HepG2 (cell line): ENCODE data around the gene CST11. TPM values are rescaled to one million over a fixed set of nuclear protein-coding genes. Genes with fewer than 3 reads are reported as not detected.

Experiments used
- ATAD3A ChIP-seq: sonication (generic); formaldehyde crosslinking; IDR thresholded peaks from 2 replicates; pipeline ENCODE4 v1.4.0; 2020; ENCODE audit warnings: missing genetic modification reagents
- BCL6 ChIP-seq: IDR thresholded peaks from 2 replicates; pipeline ENCODE4 v1.6.1; 2016; ENCODE audit warnings: missing genetic modification reagents, missing compliant biosample characterization
- FOXP1 ChIP-seq, 2 experiments: fragments of 450-650 bp in 1 of 2; IDR thresholded peaks; 2 replicates each; pipeline ENCODE4 v1.6.1; 2017 to 2018; ENCODE audit warnings: antibody characterized with exemption in 1 of 2
- HMG20B ChIP-seq: conservative IDR thresholded peaks from 2 replicates; pipeline ENCODE4 v1.6.1; 2016; ENCODE audit warnings: missing genetic modification reagents, missing compliant biosample characterization
- HOXA5 ChIP-seq: sonication (generic); formaldehyde crosslinking; IDR thresholded peaks from 2 replicates; pipeline ENCODE4 v1.4.0; 2020; ENCODE audit warnings: missing genetic modification reagents
- JDP2 ChIP-seq: sonication (generic); formaldehyde crosslinking; IDR thresholded peaks from 2 replicates; pipeline ENCODE4 v1.8.1; 2022; ENCODE audit warnings: missing genetic modification reagents, borderline replicate concordance
- KDM1A ChIP-seq: IDR thresholded peaks from 2 replicates; pipeline ENCODE4 v1.6.1; 2016; ENCODE audit warnings: missing compliant biosample characterization
- LBX2 ChIP-seq: sonication (generic); formaldehyde crosslinking; IDR thresholded peaks from 2 replicates; pipeline ENCODE4 v1.5.0; 2020; ENCODE audit warnings: missing genetic modification reagents, mild to moderate bottlenecking, borderline replicate concordance
- MAFF ChIP-seq: IDR thresholded peaks from 2 replicates; pipeline ENCODE4 v1.6.1; 2011; ENCODE audit warnings: low read depth, low read length, improper control_type of control experiment
- PITX1 ChIP-seq: sonication (generic); formaldehyde crosslinking; IDR thresholded peaks from 2 replicates; pipeline ENCODE4 v1.5.1; 2020; ENCODE audit warnings: mild to moderate bottlenecking, missing genetic modification reagents
- RBM22 ChIP-seq: fragments of 200-400 bp; formaldehyde crosslinking; optimal IDR thresholded peaks from 2 replicates; pipeline ENCODE3; 2017; ENCODE audit warnings: mild to moderate bottlenecking, low read length, moderate library complexity
- SAP130 ChIP-seq: IDR thresholded peaks from 2 replicates; pipeline ENCODE4 v1.6.1; 2016; ENCODE audit warnings: low read depth
- THAP8 ChIP-seq: sonication (generic); formaldehyde crosslinking; IDR thresholded peaks from 2 replicates; pipeline ENCODE4 v1.5.1; 2020; ENCODE audit warnings: missing genetic modification reagents, mild to moderate bottlenecking, borderline replicate concordance
- U2AF2 ChIP-seq: fragments of 200-400 bp; formaldehyde crosslinking; IDR thresholded peaks from 2 replicates; pipeline ENCODE4 v1.6.1; 2017; ENCODE audit warnings: low read depth, mild to moderate bottlenecking, low read length
- ZKSCAN5 ChIP-seq: sonication (generic); formaldehyde crosslinking; IDR thresholded peaks from 2 replicates; pipeline ENCODE4 v1.5.1; 2020; ENCODE audit warnings: mild to moderate bottlenecking, missing genetic modification reagents
- ZNF12 ChIP-seq: sonication (generic); formaldehyde crosslinking; IDR thresholded peaks from 2 replicates; pipeline ENCODE4 v1.5.0; 2020; ENCODE audit warnings: missing genetic modification reagents
- ZNF138 ChIP-seq: sonication (generic); formaldehyde crosslinking; IDR thresholded peaks from 2 replicates; pipeline ENCODE4 v1.5.0; 2020; ENCODE audit warnings: mild to moderate bottlenecking, low read depth, missing genetic modification reagents
- ZNF280D ChIP-seq: sonication (generic); formaldehyde crosslinking; IDR thresholded peaks from 2 replicates; pipeline ENCODE4 v1.5.1; 2020; ENCODE audit warnings: mild to moderate bottlenecking, missing genetic modification reagents
- ZNF281 ChIP-seq: sonication (generic); formaldehyde crosslinking; IDR thresholded peaks from 2 replicates; pipeline ENCODE4 v1.4.0; 2020; ENCODE audit warnings: missing genetic modification reagents, borderline replicate concordance
- ZNF451 ChIP-seq: sonication (generic); formaldehyde crosslinking; IDR thresholded peaks from 2 replicates; pipeline ENCODE4 v1.5.0; 2020; ENCODE audit warnings: mild to moderate bottlenecking, missing genetic modification reagents
- ZNF468 ChIP-seq: sonication (generic); formaldehyde crosslinking; IDR thresholded peaks from 2 replicates; pipeline ENCODE4 v1.8.0; 2022; ENCODE audit warnings: mild to moderate bottlenecking, moderate library complexity, missing genetic modification reagents
- ZNF652 ChIP-seq: IDR thresholded peaks from 2 replicates; pipeline ENCODE4 v1.6.1; 2016; ENCODE audit warnings: low read depth, borderline replicate concordance
- ZNF746 ChIP-seq: sonication (generic); formaldehyde crosslinking; IDR thresholded peaks from 2 replicates; pipeline ENCODE4 v1.8.0; 2022; ENCODE audit warnings: mild to moderate bottlenecking, missing genetic modification reagents
- polyA plus RNA-seq, 8 experiments: library from polyadenylated mRNA; depleted of rRNA in 3 of 8; stranded (reverse) in 7 of 8; unstranded in 1 of 8; fragments of >200 nt; fragmentation: Illumina TruSeq in 4 of 8; extraction: Trizol in 4 of 8; gene quantifications; 2 replicates each; pipeline versions ENCODE4 v1.2.1 to v1.2.3, GENCODE V29; 2011 to 2016; ENCODE audit warnings: low read depth in 4 of 8, missing spikeins in 1 of 8, mixed read lengths in 1 of 8; ENCODE audit not compliant: insufficient read depth in 1 of 8
- total RNA-seq, 5 experiments: library from RNA; depleted of rRNA; stranded (reverse); fragments of >200 nt; fragmentation: Illumina TruSeq; extraction: Trizol; gene quantifications; 2 replicates each; pipeline ENCODE4 v1.2.3, GENCODE V29; 2016; ENCODE audit warnings: low read depth in 1 of 5

The CST11 gene
- total and polyA plus RNA-seq, 2 of the 13 experiments (the other 11 are each of a cell fraction or from before 2014, with no cell fraction given): not detected

GRCh38 chr20:23420943-23421931 is 31.4 kb downstream of the CST11 start, which contains the start of gene NAPB (continued):
- no peak for TF ChIP-seq ZNF138 (CRISPR knock-in tag)
- no peak for TF ChIP-seq RBM22
- TF ChIP-seq HOXA5 (CRISPR knock-in tag): peak; percentile 89
- no peak for TF ChIP-seq ZNF12 (CRISPR knock-in tag)
- peak; percentile 70 for TF ChIP-seq BCL6 (CRISPR knock-in tag)
- no peak; the same call in 1 of the 2 replicates for TF ChIP-seq ZNF451 (CRISPR knock-in tag)
- no peak for TF ChIP-seq MAFF
- TF ChIP-seq THAP8 (CRISPR knock-in tag): peak; percentile 96
- TF ChIP-seq ATAD3A (CRISPR knock-in tag): no peak
- peak; percentile 94 for TF ChIP-seq SAP130 (CRISPR knock-in tag)
- TF ChIP-seq FOXP1 (IDR thresholded peaks at IDR 0.05): no peak
- no peak; the same call in 1 of the 2 replicates for TF ChIP-seq FOXP1 (CRISPR knock-in tag; IDR thresholded peaks at IDR 0.05)
- TF ChIP-seq LBX2 (CRISPR knock-in tag): 0 out of 2 replicates have a peak, but pooled peaks have one; percentile 17
- TF ChIP-seq PITX1 (CRISPR knock-in tag): peak; percentile 74; the same call in 1 of the 2 replicates
- peak; percentile 42; the same call in 1 of the 2 replicates for TF ChIP-seq ZKSCAN5 (CRISPR knock-in tag)
- TF ChIP-seq HMG20B (CRISPR knock-in tag): no peak
- TF ChIP-seq JDP2 (CRISPR knock-in tag): no peak; the same call in 1 of the 2 replicates
- TF ChIP-seq KDM1A: no peak
- no peak; the same call in none of the 2 replicates for TF ChIP-seq ZNF746
- peak; percentile 20; the same call in 1 of the 2 replicates for TF ChIP-seq ZNF281 (CRISPR knock-in tag)
- TF ChIP-seq ZNF652 (CRISPR knock-in tag): no peak
- no peak for TF ChIP-seq U2AF2
- peak; percentile 62 for TF ChIP-seq ZNF280D
- no peak for TF ChIP-seq ZNF468 (CRISPR knock-in tag)
